GM12801 (cell line): ENCODE measurements around the gene NUP35.

Experiments
- TF ChIP-seq, protein P1 (sequence below): IDR thresholded peaks from one replicate; pipeline ENCODE4 v1.5.1; 2011; ENCODE audit warnings: control low read depth; ENCODE audit not compliant: insufficient read length; ENCODE audit errors: extremely low read depth

NUP35 gene

DNA sequence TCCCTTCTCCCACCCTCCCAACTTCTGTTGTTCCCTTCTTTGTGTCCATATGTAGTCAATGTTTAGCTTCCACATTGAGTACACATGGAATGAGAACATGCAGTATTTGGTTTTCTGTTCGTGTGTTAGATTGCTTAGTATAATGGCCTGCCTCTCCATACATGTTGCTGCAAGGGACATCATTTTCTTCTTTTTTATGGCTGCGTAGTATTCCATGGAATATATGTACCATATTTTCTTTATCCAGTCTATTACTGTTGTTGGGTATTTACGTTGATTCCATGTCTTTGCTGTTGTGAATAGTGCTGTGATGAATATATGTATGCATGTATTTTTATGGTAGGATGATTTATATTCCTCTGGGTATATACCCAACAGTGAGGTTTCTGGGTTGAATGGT, 42.0 kb downstream of the NUP35 start:
- TF ChIP-seq, protein P1, sequence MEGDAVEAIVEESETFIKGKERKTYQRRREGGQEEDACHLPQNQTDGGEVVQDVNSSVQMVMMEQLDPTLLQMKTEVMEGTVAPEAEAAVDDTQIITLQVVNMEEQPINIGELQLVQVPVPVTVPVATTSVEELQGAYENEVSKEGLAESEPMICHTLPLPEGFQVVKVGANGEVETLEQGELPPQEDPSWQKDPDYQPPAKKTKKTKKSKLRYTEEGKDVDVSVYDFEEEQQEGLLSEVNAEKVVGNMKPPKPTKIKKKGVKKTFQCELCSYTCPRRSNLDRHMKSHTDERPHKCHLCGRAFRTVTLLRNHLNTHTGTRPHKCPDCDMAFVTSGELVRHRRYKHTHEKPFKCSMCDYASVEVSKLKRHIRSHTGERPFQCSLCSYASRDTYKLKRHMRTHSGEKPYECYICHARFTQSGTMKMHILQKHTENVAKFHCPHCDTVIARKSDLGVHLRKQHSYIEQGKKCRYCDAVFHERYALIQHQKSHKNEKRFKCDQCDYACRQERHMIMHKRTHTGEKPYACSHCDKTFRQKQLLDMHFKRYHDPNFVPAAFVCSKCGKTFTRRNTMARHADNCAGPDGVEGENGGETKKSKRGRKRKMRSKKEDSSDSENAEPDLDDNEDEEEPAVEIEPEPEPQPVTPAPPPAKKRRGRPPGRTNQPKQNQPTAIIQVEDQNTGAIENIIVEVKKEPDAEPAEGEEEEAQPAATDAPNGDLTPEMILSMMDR, result no peak

DNA sequence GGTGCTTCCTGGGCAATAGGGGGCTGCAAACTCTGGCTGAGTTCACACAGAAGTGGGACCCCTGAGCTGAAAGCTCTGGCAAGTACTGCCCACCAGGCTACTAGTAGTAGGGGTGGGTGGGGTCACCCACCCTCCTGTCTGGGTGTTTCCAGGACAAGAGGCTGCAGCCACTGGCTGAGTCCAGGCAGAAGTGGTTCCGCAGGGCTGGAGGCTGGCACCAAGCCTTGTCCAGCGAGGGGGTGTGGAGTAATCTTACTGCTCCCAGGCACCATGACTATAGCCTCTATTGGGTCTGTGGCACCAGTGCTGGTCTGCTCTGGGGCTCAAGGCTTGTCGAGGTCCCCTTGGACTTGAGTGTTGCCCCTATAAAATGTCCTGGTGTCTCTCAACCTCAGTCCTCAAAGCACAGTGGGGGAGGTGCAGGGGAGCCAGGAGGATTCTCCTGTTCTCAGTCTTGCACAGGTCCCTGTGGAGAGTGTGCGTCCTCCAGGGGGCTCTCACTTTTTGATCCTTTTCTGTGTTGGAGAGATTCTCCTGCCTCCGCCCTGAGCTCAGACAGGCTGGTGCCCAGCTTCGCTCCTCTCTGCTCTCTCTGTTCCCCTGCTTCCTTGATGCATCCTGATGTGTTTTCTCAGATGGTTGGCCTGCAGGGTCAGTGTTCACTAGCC, 48.1 kb downstream of the NUP35 start:
- TF ChIP-seq, protein P1, result no peak

DNA sequence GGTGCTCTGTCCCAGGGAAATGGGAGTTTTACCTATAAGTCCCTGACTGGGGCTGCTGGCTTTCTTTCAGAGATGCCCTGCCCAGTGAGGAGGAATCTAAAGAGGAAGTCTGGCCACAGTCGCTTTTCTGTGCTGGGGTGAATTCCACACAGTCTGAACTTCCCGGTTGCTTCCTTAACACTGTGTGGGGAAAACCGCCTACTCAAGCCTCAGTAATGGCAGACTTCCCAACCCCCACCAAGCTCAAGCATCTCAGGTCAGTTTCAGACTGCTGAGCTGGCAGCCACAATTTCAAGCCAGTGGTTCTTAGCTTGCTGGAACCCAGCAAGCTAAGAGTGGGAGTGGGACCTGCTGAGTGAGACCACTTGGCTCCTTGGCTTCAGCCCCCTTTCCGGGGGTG, 54.9 kb downstream of the NUP35 start:
- TF ChIP-seq, protein P1, result no peak

DNA sequence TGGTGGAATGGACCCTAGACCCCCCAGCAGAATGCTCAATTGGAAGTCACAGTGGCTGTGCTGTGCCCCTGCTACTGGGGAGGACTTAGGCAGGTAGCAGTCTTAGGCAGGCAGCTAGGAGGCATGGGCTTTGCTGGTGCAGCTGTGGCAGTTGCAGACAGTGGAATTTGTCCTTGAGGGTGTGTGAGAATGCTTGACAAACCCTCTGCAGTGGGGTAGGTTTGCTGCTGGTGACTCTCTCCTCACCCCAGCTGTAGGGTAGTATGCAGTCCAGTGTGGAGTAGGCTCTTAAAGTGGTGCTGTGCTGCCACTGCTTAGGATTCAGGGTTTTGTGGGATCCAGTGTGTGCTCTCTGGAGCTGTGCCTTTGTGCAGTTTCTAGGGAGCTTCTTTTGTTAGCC, 61.3 kb downstream of the NUP35 start:
- TF ChIP-seq, protein P1, result no peak

DNA sequence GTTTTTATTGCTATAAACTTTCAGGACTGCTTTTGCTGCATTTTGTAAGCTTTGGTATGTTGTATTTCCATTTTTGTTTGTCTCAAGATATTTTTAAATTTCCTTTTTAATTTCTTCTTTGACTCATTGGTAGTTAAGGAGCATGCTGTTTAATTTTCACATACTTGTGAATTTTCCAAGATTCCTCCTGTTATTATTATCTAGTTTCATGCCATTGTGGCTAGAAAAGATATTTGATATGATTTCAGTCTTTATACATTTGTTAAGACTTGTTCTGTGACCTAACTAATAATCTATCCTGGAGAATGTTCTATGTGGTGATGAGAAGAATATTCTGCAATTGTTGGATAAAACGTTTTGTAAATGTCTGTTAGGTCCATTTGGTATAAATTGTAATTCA, 62.1 kb downstream of the NUP35 start:
- TF ChIP-seq, protein P1, result no peak

DNA sequence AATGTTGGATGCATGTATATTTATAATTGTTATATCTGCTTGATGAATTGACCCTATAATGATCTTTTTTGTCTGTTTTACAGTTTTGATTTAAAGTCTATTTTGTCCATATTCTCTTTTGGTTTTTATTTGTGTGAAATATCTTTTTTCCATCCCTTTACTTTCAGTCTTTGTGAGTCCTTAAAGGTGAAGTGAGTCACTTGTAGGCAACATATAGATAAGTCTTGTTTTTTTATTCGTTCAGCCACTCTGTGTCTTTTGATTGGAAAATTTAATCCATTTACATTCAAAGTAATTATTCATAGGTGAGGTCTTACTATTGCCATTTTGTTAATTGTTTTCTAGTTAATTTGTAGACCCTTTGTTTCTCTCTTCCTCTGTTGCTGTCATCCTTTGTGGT, 62.5 kb downstream of the NUP35 start:
- TF ChIP-seq, protein P1, result no peak

DNA sequence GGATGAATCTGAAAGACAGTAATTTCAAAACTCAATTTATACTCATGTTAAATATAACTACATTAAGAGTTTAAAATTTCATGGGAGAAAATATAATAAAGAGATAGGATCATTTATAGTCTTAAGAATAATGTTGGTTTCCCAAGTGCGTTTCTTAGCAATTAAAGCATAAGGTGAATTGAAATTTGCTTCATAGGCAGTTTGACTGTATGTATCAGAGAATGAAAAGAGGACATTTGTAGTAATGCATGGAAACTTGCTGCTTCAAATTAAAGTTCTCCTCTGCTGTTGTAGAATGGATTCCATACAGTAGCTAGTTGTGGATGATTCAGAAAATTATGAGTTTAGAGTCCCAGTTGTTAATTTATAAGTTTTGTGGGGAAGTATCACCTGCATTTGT, 68.1 kb downstream of the NUP35 start:
- TF ChIP-seq, protein P1, result no peak
